Measurements from ENCODE around the gene MLLT3.
A peak's percentile ranks its signal among the peaks of the same experiment; 100 is the strongest.

The MLLT3 gene

GRCh38 chr9:20623021-20623747 is 885 bp upstream of the MLLT3 start:
- Histone ChIP-seq H3K27me3 (ENCODE audit: insufficient read depth, poor library complexity, severe bottlenecking) (no peaks in the 10 kb centered on the region), H3K4me3 (ENCODE audit: severe bottlenecking) (peak overlapping the region; percentile 77), H3K4me1 (ENCODE audit: insufficient read depth, poor library complexity, severe bottlenecking) (peaks cover 18% of the 10 kb centered on the region), H3K27ac (ENCODE audit: poor library complexity, severe bottlenecking) (peak overlapping the region; percentile 60), H3K36me3 (ENCODE audit: low read depth) (no peaks in the 10 kb centered on the region), H3K9me3 (ENCODE audit: severe bottlenecking) (no peaks in the 10 kb centered on the region)
- DNase-seq (ENCODE audit: low spot score) (no peak), ATAC-seq (ENCODE audit: low read depth) (no peak)
- no peak for TF ChIP-seq CTCF (IDR thresholded peaks at IDR 0.05; ENCODE audit: poor library complexity, severe bottlenecking)

DNA sequence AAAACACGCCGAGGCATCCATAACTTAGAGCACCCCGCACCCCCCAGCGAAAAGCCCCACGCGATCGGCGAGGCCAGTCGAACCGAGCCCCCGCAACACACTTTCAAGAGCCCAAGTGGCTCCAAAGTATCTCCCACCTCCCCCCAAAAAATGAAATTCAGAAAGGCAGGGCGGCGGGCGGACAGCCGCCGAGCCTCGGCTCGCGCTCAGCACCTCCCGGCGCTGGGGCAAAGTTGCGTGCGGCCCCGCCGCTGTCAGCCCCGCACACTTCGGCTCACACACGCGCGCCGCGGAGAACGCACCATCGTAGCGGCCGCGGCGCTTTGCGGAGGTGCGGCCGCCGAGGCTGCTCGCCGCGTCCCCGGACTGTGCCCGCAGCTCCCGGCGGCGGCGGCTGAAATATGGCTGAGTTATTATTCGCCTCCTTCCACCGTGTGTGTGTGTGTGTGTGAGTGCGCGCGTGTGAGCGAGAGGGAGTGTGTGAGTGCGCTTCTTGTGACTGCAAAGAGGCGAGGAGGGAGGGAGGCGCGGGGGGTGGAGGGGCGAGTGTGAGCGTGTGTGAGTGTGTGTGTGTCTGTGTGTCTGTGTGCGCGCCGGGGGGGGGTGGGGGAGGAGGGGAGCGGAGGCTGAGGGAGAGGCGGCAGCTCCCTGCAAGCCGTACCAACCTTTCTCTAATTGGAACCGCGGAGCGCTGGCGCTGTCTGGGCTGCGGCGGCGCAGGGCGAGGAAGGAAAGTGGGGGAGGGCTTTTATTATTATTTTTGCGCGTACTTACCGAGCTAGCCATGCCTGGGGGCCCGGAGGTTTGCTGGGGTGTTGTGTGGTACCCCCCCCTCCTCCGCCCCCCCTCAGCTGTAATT is 599 bp downstream of the MLLT3 start:
- H3K4me1 ChIP-seq (ENCODE audit: insufficient read depth, poor library complexity, severe bottlenecking) = peaks cover 30% of the 10 kb centered on the region
- DNase-seq (ENCODE audit: low spot score) (peak; percentile 58), ATAC-seq (ENCODE audit: low read depth) (peak; percentile 34)
- H3K27ac ChIP-seq (ENCODE audit: poor library complexity, severe bottlenecking) = peak overlapping the region; percentile 60
- no peak for TF ChIP-seq CTCF (IDR thresholded peaks at IDR 0.05; ENCODE audit: poor library complexity, severe bottlenecking)
- H3K27me3 ChIP-seq (ENCODE audit: insufficient read depth, poor library complexity, severe bottlenecking) = no peaks in the 10 kb centered on the region
- no peaks in the 10 kb centered on the region for H3K36me3 ChIP-seq (ENCODE audit: low read depth)
- H3K9me3 ChIP-seq (ENCODE audit: severe bottlenecking) = no peaks in the 10 kb centered on the region
- H3K4me3 ChIP-seq (ENCODE audit: severe bottlenecking) = peak overlapping the region; percentile 77

DNA sequence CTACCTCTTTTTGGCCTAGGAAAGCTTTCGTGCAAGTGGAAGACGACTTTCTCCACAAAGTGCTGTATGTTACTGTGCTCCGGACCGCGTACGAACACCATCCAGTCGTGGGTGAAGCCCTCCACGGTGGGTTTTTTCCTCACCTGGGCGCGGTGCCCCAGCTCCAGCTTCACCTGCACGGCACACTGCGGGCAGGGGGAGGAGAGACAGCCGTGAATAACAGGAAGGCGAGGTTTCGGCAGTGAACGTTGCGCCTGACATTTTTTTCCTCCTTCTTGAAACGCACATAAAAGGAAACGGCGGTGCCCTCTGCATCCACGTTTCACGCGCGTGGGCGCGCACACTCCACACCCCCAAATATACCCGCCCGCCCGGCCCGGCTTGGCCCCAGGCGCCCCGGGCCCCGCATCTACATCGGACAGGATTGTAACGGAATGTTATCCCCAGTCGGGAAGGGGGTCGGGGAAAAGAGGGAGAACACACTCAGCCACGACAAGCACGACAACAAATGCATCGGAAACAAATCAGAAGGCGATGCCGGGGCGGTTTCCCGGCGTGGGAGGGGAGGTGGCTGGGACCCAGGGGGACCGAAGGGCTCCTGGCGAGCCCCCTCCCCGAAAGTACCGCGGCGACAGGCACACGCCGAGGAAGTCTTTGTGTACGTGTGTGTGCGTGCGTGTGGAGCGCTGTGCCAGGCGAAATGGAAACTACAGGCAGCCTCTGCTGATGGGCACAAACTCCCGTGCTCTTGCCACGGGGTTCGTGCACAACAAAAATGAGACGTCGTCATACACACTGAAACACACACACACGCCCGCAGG is 1.4 kb downstream of the MLLT3 start:
- Histone ChIP-seq H3K27ac (ENCODE audit: poor library complexity, severe bottlenecking) (peak overlapping the region; percentile 60), H3K27me3 (ENCODE audit: insufficient read depth, poor library complexity, severe bottlenecking) (no peaks in the 10 kb centered on the region), H3K9me3 (ENCODE audit: severe bottlenecking) (no peaks in the 10 kb centered on the region), H3K4me3 (ENCODE audit: severe bottlenecking) (peak overlapping the region; percentile 77), H3K4me1 (ENCODE audit: insufficient read depth, poor library complexity, severe bottlenecking) (peaks cover 30% of the 10 kb centered on the region), H3K36me3 (ENCODE audit: low read depth) (no peaks in the 10 kb centered on the region)
- DNase-seq (ENCODE audit: low spot score) (no peak), ATAC-seq (ENCODE audit: low read depth) (no peak)
- no peak for TF ChIP-seq CTCF (IDR thresholded peaks at IDR 0.05; ENCODE audit: poor library complexity, severe bottlenecking)

DNA sequence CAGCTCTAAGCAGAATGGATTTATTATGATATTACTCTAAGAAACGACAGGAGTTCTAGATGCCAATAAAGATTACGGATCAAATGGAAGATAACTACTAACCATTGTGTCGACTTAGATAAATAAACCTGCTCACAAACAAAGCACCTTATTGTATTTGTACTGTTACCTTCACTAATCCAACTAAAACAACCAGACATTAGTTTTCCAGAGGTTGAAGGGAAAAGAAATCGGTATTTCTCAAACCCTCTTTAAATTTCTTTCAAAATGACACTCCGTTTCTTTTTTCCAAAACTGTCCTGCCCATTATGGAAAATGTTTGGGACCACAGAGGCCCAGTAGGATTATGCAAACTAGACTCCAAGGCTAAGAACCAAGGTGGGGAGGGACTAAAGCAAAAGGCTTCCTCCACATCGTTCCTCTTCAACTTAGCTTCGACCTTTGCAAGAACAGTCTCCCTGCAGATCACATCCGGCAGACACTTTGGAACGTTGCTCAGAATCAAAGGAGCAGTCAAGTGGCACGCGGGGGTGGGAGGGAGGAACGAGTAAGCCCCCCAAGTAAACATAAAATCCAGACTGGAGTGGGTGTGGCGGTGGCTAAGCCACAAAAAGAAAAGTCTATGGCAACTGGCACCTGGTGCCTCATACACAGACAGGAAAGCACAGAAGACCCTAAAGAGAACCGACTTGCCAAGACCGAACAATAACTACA is 2.7 kb downstream of the MLLT3 start:
- no peak for ATAC-seq (ENCODE audit: low read depth)
- Histone ChIP-seq H3K4me1 (ENCODE audit: insufficient read depth, poor library complexity, severe bottlenecking) (peaks cover 27% of the 10 kb centered on the region), H3K36me3 (ENCODE audit: low read depth) (no peaks in the 10 kb centered on the region), H3K27me3 (ENCODE audit: insufficient read depth, poor library complexity, severe bottlenecking) (no peaks in the 10 kb centered on the region), H3K27ac (ENCODE audit: poor library complexity, severe bottlenecking) (no peak overlapping the region), H3K9me3 (ENCODE audit: severe bottlenecking) (no peaks in the 10 kb centered on the region), H3K4me3 (ENCODE audit: severe bottlenecking) (no peak overlapping the region)
- TF ChIP-seq CTCF (IDR thresholded peaks at IDR 0.05; ENCODE audit: poor library complexity, severe bottlenecking) = no peak
- DNase-seq (ENCODE audit: low spot score) = no peak

Data from RWPE2 (cell line).